GM12878 (cell line): ENCODE data around the gene METTL13. TPM values are rescaled to one million over a fixed set of nuclear protein-coding genes. Genes with fewer than 3 reads are reported as not detected.

Experiments
- ATAC-seq: fragments of 200-7000 bp; cut with Tn5 transposase; 3 replicates; pipeline ENCODE4 v1.9.1; 2020; ENCODE audit warnings: mild to moderate bottlenecking, moderate library complexity
- BruUV-seq: library from RNA; stranded (reverse); fragments of 400-500 nt; replicated peaks from 2 replicates; lab custom pipeline; 2021; lab: Mats Ljungman, UMichigan
- CTCF ChIA-PET: fragments of 300-600 bp; sonication (Branson Sonifier 250); formaldehyde crosslinking; extraction: SDS; loops from one replicate; lab custom pipeline; 2021; ENCODE audit warnings: inconsistent platforms; lab: Yijun Ruan, JAX
- POLR2A ChIA-PET: fragments of 350-600 bp; formaldehyde crosslinking; extraction: SDS; loops from one replicate; lab custom pipeline; 2021; ENCODE audit warnings: inconsistent platforms; lab: Charles Lee
- RAD21 ChIA-PET: fragments of 300-600 bp; sonication (Branson Sonifier 250); formaldehyde crosslinking; loops from one replicate; lab custom pipeline; 2023; ENCODE audit warnings: antibody characterized with exemption; ENCODE audit not compliant: unreplicated experiment; lab: Charles Lee
- SMC1A ChIA-PET: fragments of 300-600 bp; sonication (Branson Sonifier 250); formaldehyde crosslinking; loops from one replicate; lab custom pipeline; 2023; ENCODE audit not compliant: unreplicated experiment, uncharacterized antibody; lab: Charles Lee
- DNase-seq: peaks from one replicate; pipeline ENCODE4 v3.0.0-alpha.2; 2011; ENCODE audit warnings: low read depth, low spot score
- FAIRE-seq: peaks from 3 replicates; lab custom pipeline; 2011; peaks lifted over from hg19 to GRCh38; lab: Jason Lieb, UNC
- H2AFZ ChIP-seq: 2 replicates; pipeline ENCODE4 v1.6.0; 2011; ENCODE audit warnings: low read depth, low read length, control low read depth; ENCODE audit not compliant: control insufficient read depth
- H3K27ac ChIP-seq: 2 replicates; pipeline ENCODE4 v1.5.1; 2011; ENCODE audit warnings: control low read depth; ENCODE audit not compliant: control insufficient read depth, insufficient read depth
- H3K27me3 ChIP-seq, 2 experiments: replicated peaks in 1 of 2; 2 replicates each; pipeline versions ENCODE4 v1.6.0 to v1.6.1; 2011; ENCODE audit warnings: low read length in 1 of 2; ENCODE audit not compliant: control insufficient read depth in 2 of 2, insufficient read depth in 2 of 2
- H3K36me3 ChIP-seq, 2 experiments: 2 replicates each; pipeline ENCODE4 v1.5.1; 2011; ENCODE audit warnings: low read length in 1 of 2; ENCODE audit not compliant: control insufficient read depth in 2 of 2, insufficient read depth in 2 of 2
- H3K4me1 ChIP-seq: 2 replicates; pipeline ENCODE4 v1.6.1; 2011; ENCODE audit warnings: mild to moderate bottlenecking, low read length, moderate library complexity, mixed read lengths; ENCODE audit not compliant: control insufficient read depth, insufficient read depth
- H3K4me2 ChIP-seq: 2 replicates; pipeline ENCODE4 v1.6.0; 2011; ENCODE audit warnings: control low read depth; ENCODE audit not compliant: control insufficient read depth, insufficient read depth
- H3K4me3 ChIP-seq: fragments of 200-600 bp; sonication (generic); 2 replicates; pipeline ENCODE4 v1.5.1; 2016
- H3K79me2 ChIP-seq: 2 replicates; pipeline ENCODE4 v1.6.0; 2011; ENCODE audit warnings: low read length; ENCODE audit not compliant: control insufficient read depth, insufficient read depth
- H3K9ac ChIP-seq: 2 replicates; pipeline ENCODE4 v1.8.0; 2011; ENCODE audit warnings: low read length, control low read depth, mixed read lengths; ENCODE audit not compliant: control insufficient read depth, insufficient read depth
- H3K9me3 ChIP-seq: replicated peaks from 3 replicates; pipeline ENCODE4 v1.5.1; 2011; ENCODE audit warnings: mild to moderate bottlenecking, low read length; ENCODE audit not compliant: control insufficient read depth, insufficient read depth
- H4K20me1 ChIP-seq: 2 replicates; pipeline ENCODE4 v1.6.0; 2011; ENCODE audit not compliant: control insufficient read depth, insufficient read depth
- ASH2L ChIP-seq: fragments of 300-600, 200-600 bp; sonication (generic); IDR thresholded peaks from 2 replicates; pipeline ENCODE4 v1.6.1; 2017; ENCODE audit warnings: low read depth, mild to moderate bottlenecking, borderline replicate concordance
- BRCA1 ChIP-seq: IDR thresholded peaks from 2 replicates; pipeline ENCODE4 v1.6.1; 2011; ENCODE audit warnings: low read depth, low read length, improper control_type of control experiment
- CREB1 ChIP-seq: IDR thresholded peaks from 2 replicates; pipeline ENCODE4 v1.6.1; 2012; ENCODE audit warnings: low read depth, mild to moderate bottlenecking, inconsistent platforms
- E2F4 ChIP-seq: IDR thresholded peaks from 2 replicates; pipeline ENCODE4 v1.6.1; 2012; ENCODE audit warnings: low read depth, low read length, improper control_type of control experiment
- HCFC1 ChIP-seq: fragments of 150-350 bp; IDR thresholded peaks from 2 replicates; pipeline ENCODE4 v1.6.1; 2014; ENCODE audit warnings: low read length
- KDM1A ChIP-seq: fragments of 200-600 bp; sonication (generic); IDR thresholded peaks from 2 replicates; pipeline ENCODE4 v1.6.1; 2016; ENCODE audit warnings: borderline replicate concordance
- NFYB ChIP-seq: IDR thresholded peaks from 2 replicates; pipeline ENCODE4 v1.6.1; 2011; ENCODE audit warnings: low read depth, mild to moderate bottlenecking, low read length, improper control_type of control experiment, moderate library complexity; ENCODE audit not compliant: insufficient read depth
- NR2C1 ChIP-seq: fragments of 450-650 bp; IDR thresholded peaks from 2 replicates; pipeline ENCODE4 v1.6.1; 2017; ENCODE audit warnings: antibody characterized with exemption, mild to moderate bottlenecking, moderate library complexity
- POLR2AphosphoS5 ChIP-seq: IDR thresholded peaks from 2 replicates; pipeline ENCODE4 v1.6.1; 2011; ENCODE audit warnings: mild to moderate bottlenecking, low read length, inconsistent platforms
- RB1 ChIP-seq: fragments of 450-650 bp; formaldehyde crosslinking; IDR thresholded peaks from 2 replicates; pipeline ENCODE4 v1.6.1; 2017; ENCODE audit warnings: mild to moderate bottlenecking, borderline replicate concordance
- RFX5 ChIP-seq: IDR thresholded peaks from 2 replicates; pipeline ENCODE4 v1.6.1; 2011; ENCODE audit warnings: low read depth, low read length, improper control_type of control experiment
- SMC3 ChIP-seq: IDR thresholded peaks from 2 replicates; pipeline ENCODE4 v1.6.1; 2011; ENCODE audit warnings: low read length, improper control_type of control experiment, borderline replicate concordance
- TCF12 ChIP-seq: IDR thresholded peaks from 2 replicates; pipeline ENCODE4 v1.6.1; 2011; ENCODE audit warnings: low read depth, mild to moderate bottlenecking, low read length
- ZBED1 ChIP-seq: IDR thresholded peaks from 2 replicates; pipeline ENCODE4 v1.6.1; 2016; ENCODE audit warnings: borderline replicate concordance
- ZNF592 ChIP-seq: fragments of 450-650 bp; IDR thresholded peaks from 2 replicates; pipeline ENCODE4 v1.6.1; 2017; ENCODE audit warnings: mild to moderate bottlenecking, moderate library complexity
- ZZZ3 ChIP-seq: IDR thresholded peaks from 2 replicates; pipeline ENCODE4 v1.6.1; 2011; ENCODE audit warnings: low read depth; ENCODE audit not compliant: control insufficient read depth, insufficient read length
- WGBS: methylation state at CpG from one replicate; pipeline ENCODE4 v1.1.6; 2016; ENCODE audit warnings: low lambda C conversion rate; ENCODE audit not compliant: insufficient replicate concordance, insufficient coverage; ENCODE audit errors: missing lambda C conversion rate; 5-methylcytosine and 5-hydroxymethylcytosine counted together
- in situ Hi-C: fragments of 300-500 bp; cut with MboI; formaldehyde crosslinking; loops from 9 replicates; pipeline ENCODE4 v1.14.3; 2018; ENCODE audit warnings: mixed read lengths
- intact Hi-C: fragments of 100-400 bp; cut with micrococcal nuclease; formaldehyde crosslinking; loops from one replicate; pipeline ENCODE4 v1.14.2; 2022; ENCODE audit not compliant: unreplicated experiment
- polyA plus RNA-seq, 11 experiments: library from polyadenylated mRNA; depleted of rRNA in 4 of 11; unstranded in 6 of 11; stranded (reverse) in 5 of 11; fragments of >200 nt; fragmentation: Nextera tagmentation in 4 of 11; fragmentation: Illumina TruSeq in 1 of 11; extraction: Ambion mirVana in 4 of 11; extraction: Trizol in 1 of 11; gene quantifications; 1 replicate in 1 of 11; 2 replicates in 10 of 11; pipeline versions ENCODE4 v1.2.1 to v1.2.3, GENCODE V29; 2011 to 2016; ENCODE audit warnings: inconsistent platforms in 2 of 11, missing spikeins in 2 of 11, low read depth in 1 of 11
- total RNA-seq, 4 experiments: library from RNA; depleted of rRNA in 3 of 4; stranded (reverse); fragments of >200 nt in 3 of 4; fragmentation: Illumina TruSeq in 1 of 4; extraction: Trizol in 1 of 4; gene quantifications; 2 replicates each; pipeline versions ENCODE4 v1.2.1 to v1.2.3, GENCODE V29; 2013 to 2021
- TF ChIP-seq, protein P1 (sequence below): fragments of 450-650 bp; IDR thresholded peaks from 2 replicates; pipeline ENCODE4 v1.6.1; 2017; ENCODE audit warnings: antibody characterized with exemption, mild to moderate bottlenecking, moderate library complexity

METTL13 gene
- total and polyA plus RNA-seq, 10 of the 15 experiments (the other 5 are each of a cell fraction or from before 2014, with no cell fraction given), result 12.2 to 47.2 (median 35.0) TPM

DNA sequence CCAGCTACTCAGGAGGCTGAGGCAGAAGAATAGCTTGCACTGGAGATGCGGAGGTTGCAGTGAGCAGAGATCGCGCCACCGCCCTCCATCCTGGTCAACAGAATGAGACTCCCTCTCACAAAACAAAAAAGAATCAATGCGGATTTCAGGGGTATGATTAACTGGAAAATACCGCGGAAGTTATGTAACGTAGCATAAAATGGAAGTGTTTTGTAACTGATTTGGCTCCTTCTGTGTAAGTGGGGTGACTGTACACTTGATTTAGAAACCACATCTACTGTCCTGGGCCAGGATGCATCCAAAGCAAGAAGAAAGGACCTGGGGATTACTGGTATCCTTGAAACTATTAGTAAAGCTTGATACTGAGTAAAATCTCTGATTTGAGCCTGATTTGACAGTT is 36.5 kb upstream of the METTL13 start (continued):
- TF ChIP-seq, protein P1, sequence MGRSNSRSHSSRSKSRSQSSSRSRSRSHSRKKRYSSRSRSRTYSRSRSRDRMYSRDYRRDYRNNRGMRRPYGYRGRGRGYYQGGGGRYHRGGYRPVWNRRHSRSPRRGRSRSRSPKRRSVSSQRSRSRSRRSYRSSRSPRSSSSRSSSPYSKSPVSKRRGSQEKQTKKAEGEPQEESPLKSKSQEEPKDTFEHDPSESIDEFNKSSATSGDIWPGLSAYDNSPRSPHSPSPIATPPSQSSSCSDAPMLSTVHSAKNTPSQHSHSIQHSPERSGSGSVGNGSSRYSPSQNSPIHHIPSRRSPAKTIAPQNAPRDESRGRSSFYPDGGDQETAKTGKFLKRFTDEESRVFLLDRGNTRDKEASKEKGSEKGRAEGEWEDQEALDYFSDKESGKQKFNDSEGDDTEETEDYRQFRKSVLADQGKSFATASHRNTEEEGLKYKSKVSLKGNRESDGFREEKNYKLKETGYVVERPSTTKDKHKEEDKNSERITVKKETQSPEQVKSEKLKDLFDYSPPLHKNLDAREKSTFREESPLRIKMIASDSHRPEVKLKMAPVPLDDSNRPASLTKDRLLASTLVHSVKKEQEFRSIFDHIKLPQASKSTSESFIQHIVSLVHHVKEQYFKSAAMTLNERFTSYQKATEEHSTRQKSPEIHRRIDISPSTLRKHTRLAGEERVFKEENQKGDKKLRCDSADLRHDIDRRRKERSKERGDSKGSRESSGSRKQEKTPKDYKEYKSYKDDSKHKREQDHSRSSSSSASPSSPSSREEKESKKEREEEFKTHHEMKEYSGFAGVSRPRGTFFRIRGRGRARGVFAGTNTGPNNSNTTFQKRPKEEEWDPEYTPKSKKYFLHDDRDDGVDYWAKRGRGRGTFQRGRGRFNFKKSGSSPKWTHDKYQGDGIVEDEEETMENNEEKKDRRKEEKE, result no peak
- TF ChIP-seq CREB1, result no peak

DNA sequence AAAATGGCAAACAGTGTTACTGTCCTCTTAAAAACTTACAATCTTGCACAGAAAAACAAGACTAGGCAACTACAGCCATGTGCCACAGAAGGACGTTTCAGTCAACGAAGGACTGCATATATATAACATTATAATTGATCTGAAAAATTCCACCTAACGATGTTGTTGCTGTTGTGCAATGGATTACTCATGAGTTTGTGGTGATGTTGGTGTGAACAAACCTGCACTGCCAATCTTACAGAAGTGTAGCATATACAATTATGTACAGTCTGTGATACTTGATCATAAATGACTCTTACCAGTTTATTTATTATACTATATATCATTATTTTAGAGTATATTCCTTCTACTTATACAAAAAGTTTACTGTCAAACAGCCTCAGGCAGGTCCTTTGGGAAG is 32.8 kb upstream of the METTL13 start:
- in situ Hi-C loops, result no loop called here
- intact Hi-C loops, result loop anchor here (10.0 kb wide), 1 partner anchor 264 kb away; the partner anchor contains the start of gene PRRC2C

More for the DNA sequence above, 32.8 kb upstream of the METTL13 start:
- no peak for ATAC-seq
- no peak for TF ChIP-seq RFX5
- no peak for TF ChIP-seq TCF12
- no peak for TF ChIP-seq KDM1A
- no peak for TF ChIP-seq ZNF592
- TF ChIP-seq E2F4, result no peak
- TF ChIP-seq BRCA1, result no peak
- no peak for TF ChIP-seq SMC3
- no peak for TF ChIP-seq NFYB
- TF ChIP-seq RB1, result no peak
- TF ChIP-seq POLR2AphosphoS5, result no peak
- TF ChIP-seq HCFC1, result no peak
- no peak for TF ChIP-seq ZBED1
- TF ChIP-seq NR2C1, result no peak
- TF ChIP-seq ASH2L, result no peak
- TF ChIP-seq ZZZ3, result no peak
- ChIA-PET RAD21 (no interaction called here), CTCF (no interaction called here), SMC1A (no interaction called here), POLR2A (no interaction called here)
- Histone ChIP-seq H3K27me3 (no peaks in the 10 kb centered on the region), H3K4me1 (no peaks in the 10 kb centered on the region), H3K4me3 (no peak overlapping the region), H3K36me3 (no peaks in the 10 kb centered on the region), H3K9me3 (no peaks in the 10 kb centered on the region), H4K20me1 (no peaks in the 10 kb centered on the region), H3K9ac (no peak overlapping the region), H3K4me2 (no peak overlapping the region), H3K27ac (no peak overlapping the region), H3K79me2 (no peaks in the 10 kb centered on the region), H2AFZ (no peak overlapping the region)
- DNase-seq, result no peak
- no TSS peak for BruUV-seq
- 45% methylated on average over 3 of the region's 3 CpGs for WGBS
- FAIRE-seq, result no peak
